Measurements from ENCODE around the gene EYS. TPM values are rescaled to one million over a fixed set of nuclear protein-coding genes. Genes with fewer than 3 reads are reported as not detected.

The EYS gene
- total RNA-seq, 4 donors from 2014 or later = 0.15 TPM; not detected in 3

DNA sequence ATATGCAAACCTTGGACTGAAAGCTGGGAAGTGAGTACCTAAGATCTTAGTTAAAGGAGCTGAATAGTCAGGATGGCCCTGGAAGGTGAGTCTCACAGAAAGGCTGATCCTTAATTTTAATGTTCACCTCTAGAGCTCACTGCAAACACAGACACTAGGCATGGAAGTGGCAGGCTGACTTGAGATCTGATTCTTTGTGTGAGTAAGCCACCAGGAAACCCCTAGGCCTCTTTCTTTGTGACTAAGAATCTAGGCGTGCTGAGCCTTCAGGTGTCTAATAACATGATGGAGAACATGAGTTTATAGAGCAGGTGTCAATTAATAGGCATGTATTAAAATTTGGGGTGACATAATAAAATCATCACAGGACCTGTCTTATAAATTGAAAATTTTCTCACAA is 642.2 kb downstream of the EYS start:
- ATAC-seq = no peak
- no peak overlapping the region for H3K27ac ChIP-seq
- TF ChIP-seq POLR2AphosphoS5 (IDR thresholded peaks at IDR 0.05) (no peak), EP300 (IDR thresholded peaks at IDR 0.05) (no peak), POLR2A (IDR thresholded peaks at IDR 0.05) (no peak)
- TF ChIP-seq, protein P1, sequence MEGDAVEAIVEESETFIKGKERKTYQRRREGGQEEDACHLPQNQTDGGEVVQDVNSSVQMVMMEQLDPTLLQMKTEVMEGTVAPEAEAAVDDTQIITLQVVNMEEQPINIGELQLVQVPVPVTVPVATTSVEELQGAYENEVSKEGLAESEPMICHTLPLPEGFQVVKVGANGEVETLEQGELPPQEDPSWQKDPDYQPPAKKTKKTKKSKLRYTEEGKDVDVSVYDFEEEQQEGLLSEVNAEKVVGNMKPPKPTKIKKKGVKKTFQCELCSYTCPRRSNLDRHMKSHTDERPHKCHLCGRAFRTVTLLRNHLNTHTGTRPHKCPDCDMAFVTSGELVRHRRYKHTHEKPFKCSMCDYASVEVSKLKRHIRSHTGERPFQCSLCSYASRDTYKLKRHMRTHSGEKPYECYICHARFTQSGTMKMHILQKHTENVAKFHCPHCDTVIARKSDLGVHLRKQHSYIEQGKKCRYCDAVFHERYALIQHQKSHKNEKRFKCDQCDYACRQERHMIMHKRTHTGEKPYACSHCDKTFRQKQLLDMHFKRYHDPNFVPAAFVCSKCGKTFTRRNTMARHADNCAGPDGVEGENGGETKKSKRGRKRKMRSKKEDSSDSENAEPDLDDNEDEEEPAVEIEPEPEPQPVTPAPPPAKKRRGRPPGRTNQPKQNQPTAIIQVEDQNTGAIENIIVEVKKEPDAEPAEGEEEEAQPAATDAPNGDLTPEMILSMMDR (IDR thresholded peaks at IDR 0.05) = no peak
- no peaks in the 10 kb centered on the region for H3K27me3 ChIP-seq
- no peak overlapping the region for H3K4me3 ChIP-seq
- H3K9me3 ChIP-seq = no peaks in the 10 kb centered on the region
- whole genome bisulfite sequencing, 2 donors (ENCODE audit: low coverage in 1 of 2) = 100% methylated on average over 1 of the region's 1 CpG; no CpG with 5 or more reads in 1 of the 2 donors
- no peaks in the 10 kb centered on the region for H3K4me1 ChIP-seq
- no peaks in the 10 kb centered on the region for H3K36me3 ChIP-seq

GRCh38 chr6:65059568-65059967 is 647.5 kb downstream of the EYS start:
- Histone ChIP-seq H3K4me1 (no peaks in the 10 kb centered on the region), H3K27me3 (no peaks in the 10 kb centered on the region), H3K9me3 (no peaks in the 10 kb centered on the region), H3K4me3 (no peak overlapping the region), H3K36me3 (no peaks in the 10 kb centered on the region), H3K27ac (no peak overlapping the region)
- ATAC-seq = no peak
- no peak for TF ChIP-seq EP300 (IDR thresholded peaks at IDR 0.05)

DNA sequence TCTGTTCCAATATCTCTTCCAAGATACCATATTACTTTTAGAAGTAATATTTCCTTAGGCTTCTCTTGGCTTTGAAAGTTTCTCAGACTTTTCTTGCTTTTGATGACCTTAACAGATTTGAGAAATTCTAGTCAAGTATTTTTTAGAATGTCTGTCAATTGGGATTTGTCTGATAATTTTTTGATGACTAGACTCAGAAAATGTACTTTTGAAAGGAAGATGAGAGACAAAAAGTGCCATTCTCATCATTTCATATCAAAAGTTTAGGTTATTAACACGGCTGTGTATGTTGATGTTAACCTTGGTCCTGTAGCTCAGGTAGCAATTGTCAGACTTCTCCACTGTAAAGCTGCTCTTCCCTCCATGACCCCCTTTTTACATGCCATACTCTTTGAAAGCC is 651.5 kb downstream of the EYS start:
- H3K4me1 ChIP-seq = no peaks in the 10 kb centered on the region
- TF ChIP-seq POLR2AphosphoS5 (IDR thresholded peaks at IDR 0.05) (no peak), EP300 (IDR thresholded peaks at IDR 0.05) (no peak), POLR2A (IDR thresholded peaks at IDR 0.05) (no peak)
- TF ChIP-seq, protein P1 (IDR thresholded peaks at IDR 0.05) = no peak
- no peak for ATAC-seq
- H3K27ac ChIP-seq = no peak overlapping the region
- no peaks in the 10 kb centered on the region for H3K36me3 ChIP-seq
- no peaks in the 10 kb centered on the region for H3K9me3 ChIP-seq
- no peak overlapping the region for H3K4me3 ChIP-seq
- no peaks in the 10 kb centered on the region for H3K27me3 ChIP-seq
- 86 to 100% methylated on average over 1 of the region's 1 CpG for WGBS, 2 donors (ENCODE audit: low coverage in 1 of 2)

DNA sequence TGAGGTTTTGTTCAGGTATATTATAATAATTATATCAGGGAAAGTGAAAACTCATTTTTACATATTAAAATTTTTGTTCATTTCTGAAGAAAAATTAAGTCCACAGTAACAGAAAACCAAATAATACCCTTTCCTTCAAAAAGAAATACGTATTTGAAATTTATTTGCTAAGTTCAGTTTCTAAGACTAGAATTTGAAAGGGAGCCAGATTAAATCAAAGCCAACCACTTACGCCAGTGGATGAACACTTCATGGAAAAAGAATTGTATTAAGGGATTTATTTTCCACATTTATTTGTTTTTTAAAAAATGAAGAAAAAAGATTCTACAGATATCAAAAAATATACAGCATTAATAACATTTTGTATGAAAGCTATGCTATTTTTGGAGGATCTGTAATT is 654.4 kb downstream of the EYS start:
- Histone ChIP-seq H3K27me3 (no peaks in the 10 kb centered on the region), H3K36me3 (no peaks in the 10 kb centered on the region), H3K4me3 (no peak overlapping the region), H3K27ac (no peak overlapping the region), H3K9me3 (no peaks in the 10 kb centered on the region), H3K4me1 (no peaks in the 10 kb centered on the region)
- 47 to 49% methylated on average over 2 of the region's 2 CpGs for WGBS, 2 donors (ENCODE audit: low coverage in 1 of 2)
- no peak for ATAC-seq
- no peak for TF ChIP-seq POLR2AphosphoS5 (IDR thresholded peaks at IDR 0.05)
- no peak for TF ChIP-seq EP300 (IDR thresholded peaks at IDR 0.05)
- no peak for TF ChIP-seq POLR2A (IDR thresholded peaks at IDR 0.05)
- TF ChIP-seq, protein P1 (IDR thresholded peaks at IDR 0.05) = no peak

- Histone ChIP-seq H3K36me3 (no peaks in the 10 kb centered on the region), H3K27ac (no peak overlapping the region), H3K4me1 (no peaks in the 10 kb centered on the region), H3K4me3 (no peak overlapping the region), H3K9me3 (no peaks in the 10 kb centered on the region), H3K27me3 (no peaks in the 10 kb centered on the region)
- no peak for ATAC-seq
- TF ChIP-seq POLR2A (IDR thresholded peaks at IDR 0.05) = no peak
- TF ChIP-seq POLR2AphosphoS5 (IDR thresholded peaks at IDR 0.05) = no peak
- TF ChIP-seq EP300 (IDR thresholded peaks at IDR 0.05) = no peak
- TF ChIP-seq, protein P1 (IDR thresholded peaks at IDR 0.05) = no peak
These were observed 661.2 kb downstream of the EYS start for GRCh38 chr6:65045801-65046200.

GRCh38 chr6:65014006-65014405 is 693.0 kb downstream of the EYS start:
- Histone ChIP-seq H3K27me3 (no peaks in the 10 kb centered on the region), H3K27ac (no peak overlapping the region), H3K4me1 (no peaks in the 10 kb centered on the region), H3K9me3 (no peaks in the 10 kb centered on the region), H3K36me3 (no peaks in the 10 kb centered on the region), H3K4me3 (no peak overlapping the region)
- no peak for TF ChIP-seq POLR2A (IDR thresholded peaks at IDR 0.05)
- TF ChIP-seq, protein P1 (IDR thresholded peaks at IDR 0.05) = no peak
- no peak for TF ChIP-seq EP300 (IDR thresholded peaks at IDR 0.05)
- no peak for TF ChIP-seq POLR2AphosphoS5 (IDR thresholded peaks at IDR 0.05)
- no peak for ATAC-seq
- 33 to 38% methylated on average over 1 of the region's 1 CpG for WGBS, 2 donors (ENCODE audit: low coverage in 1 of 2)

Data from gastroesophageal sphincter (tissue), 4 donors.